GM13976 (cell line): Measurements from ENCODE around the gene PRPSAP1.

Source experiments
- DNase-seq: peaks from one replicate; pipeline ENCODE4 v3.0.0; 2012; ENCODE audit warnings: low spot score
- in situ Hi-C: fragments of 300-500 bp; cut with MboI; formaldehyde crosslinking; loops from one replicate; pipeline ENCODE4 v1.12.0; 2022; ENCODE audit warnings: low sequenced_read_pairs, mixed read lengths, inconsistent platforms; ENCODE audit not compliant: unreplicated experiment
- TF ChIP-seq, protein P1 (sequence below): IDR thresholded peaks from 2 replicates; pipeline ENCODE4 v1.5.1; 2012; ENCODE audit warnings: borderline replicate concordance, mild to moderate bottlenecking; ENCODE audit not compliant: insufficient read depth; ENCODE audit errors: extremely low read depth, missing control alignments, control extremely low read depth

The PRPSAP1 gene

GRCh38 chr17:76335716-76336381 is 17.9 kb downstream of the PRPSAP1 start:
- TF ChIP-seq, protein P1, sequence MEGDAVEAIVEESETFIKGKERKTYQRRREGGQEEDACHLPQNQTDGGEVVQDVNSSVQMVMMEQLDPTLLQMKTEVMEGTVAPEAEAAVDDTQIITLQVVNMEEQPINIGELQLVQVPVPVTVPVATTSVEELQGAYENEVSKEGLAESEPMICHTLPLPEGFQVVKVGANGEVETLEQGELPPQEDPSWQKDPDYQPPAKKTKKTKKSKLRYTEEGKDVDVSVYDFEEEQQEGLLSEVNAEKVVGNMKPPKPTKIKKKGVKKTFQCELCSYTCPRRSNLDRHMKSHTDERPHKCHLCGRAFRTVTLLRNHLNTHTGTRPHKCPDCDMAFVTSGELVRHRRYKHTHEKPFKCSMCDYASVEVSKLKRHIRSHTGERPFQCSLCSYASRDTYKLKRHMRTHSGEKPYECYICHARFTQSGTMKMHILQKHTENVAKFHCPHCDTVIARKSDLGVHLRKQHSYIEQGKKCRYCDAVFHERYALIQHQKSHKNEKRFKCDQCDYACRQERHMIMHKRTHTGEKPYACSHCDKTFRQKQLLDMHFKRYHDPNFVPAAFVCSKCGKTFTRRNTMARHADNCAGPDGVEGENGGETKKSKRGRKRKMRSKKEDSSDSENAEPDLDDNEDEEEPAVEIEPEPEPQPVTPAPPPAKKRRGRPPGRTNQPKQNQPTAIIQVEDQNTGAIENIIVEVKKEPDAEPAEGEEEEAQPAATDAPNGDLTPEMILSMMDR: no peak
- no peak for DNase-seq
- in situ Hi-C loops: no loop called here

DNA sequence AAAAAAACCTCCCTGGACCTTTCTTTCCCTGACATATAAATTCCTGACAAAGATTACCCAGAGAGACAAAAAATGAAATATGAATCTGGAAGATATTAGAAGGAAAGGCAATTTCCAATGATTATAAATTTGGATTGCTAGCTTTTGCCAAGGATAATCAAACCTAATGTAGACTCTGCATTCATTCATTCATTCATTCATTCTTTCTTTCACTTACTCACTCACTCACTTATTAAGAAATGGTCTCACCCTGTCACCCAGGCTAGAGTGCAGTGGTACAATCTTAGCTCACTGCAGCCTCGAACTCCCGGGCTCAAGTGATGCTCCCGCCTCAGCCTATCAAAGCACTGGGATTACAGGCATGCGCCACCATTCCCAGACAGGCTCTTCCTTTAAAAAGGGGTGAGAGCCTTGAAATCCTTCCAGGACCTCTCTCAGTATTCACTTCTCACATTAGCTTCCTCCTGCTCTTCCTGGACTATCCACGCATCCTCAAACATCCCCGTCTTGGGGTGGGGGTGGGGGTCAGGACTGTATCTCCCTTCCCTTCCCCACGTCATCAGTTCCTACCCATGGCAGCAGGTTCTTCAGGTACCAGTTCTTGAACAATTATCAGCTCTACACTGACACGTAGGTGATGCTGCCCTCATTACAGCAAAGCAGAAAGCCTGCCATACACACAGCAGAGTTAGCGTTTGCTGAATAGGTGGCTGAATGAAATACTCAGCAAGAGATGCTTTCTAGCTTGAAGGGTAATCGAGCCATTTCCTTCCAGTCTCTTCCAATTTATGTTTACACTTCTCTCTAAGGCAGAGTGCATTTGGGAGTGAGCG is 19.8 kb downstream of the PRPSAP1 start:
- TF ChIP-seq, protein P1: no peak
- no peak for DNase-seq
- in situ Hi-C loops: no loop called here

DNA sequence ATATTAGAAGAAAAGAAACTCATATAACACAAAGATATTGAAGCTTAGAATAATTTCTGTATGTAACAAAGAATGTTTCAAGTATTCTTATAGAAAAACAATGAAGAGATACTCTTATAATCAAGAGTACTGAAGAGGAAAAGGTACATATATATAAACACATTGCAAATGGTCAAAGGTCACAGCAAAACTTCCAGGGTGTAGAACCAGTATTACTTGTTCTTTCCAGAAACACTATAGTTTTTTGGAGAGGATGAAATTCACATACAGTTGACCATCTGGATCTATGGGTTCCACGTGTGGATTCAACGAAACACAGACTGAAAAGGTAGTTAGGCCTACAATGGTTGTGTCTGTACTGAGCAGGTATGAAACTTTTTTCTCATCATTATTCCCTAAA is 22.6 kb downstream of the PRPSAP1 start:
- TF ChIP-seq, protein P1: no peak
- in situ Hi-C loops: no loop called here
- DNase-seq: no peak

- TF ChIP-seq, protein P1: no peak
- in situ Hi-C loops: no loop called here
- DNase-seq: no peak
These were observed 24.1 kb downstream of the PRPSAP1 start for GRCh38 chr17:76329664-76330063.

GRCh38 chr17:76327696-76328095 is 26.0 kb downstream of the PRPSAP1 start:
- TF ChIP-seq, protein P1: no peak
- in situ Hi-C loops: no loop called here
- DNase-seq: no peak

DNA sequence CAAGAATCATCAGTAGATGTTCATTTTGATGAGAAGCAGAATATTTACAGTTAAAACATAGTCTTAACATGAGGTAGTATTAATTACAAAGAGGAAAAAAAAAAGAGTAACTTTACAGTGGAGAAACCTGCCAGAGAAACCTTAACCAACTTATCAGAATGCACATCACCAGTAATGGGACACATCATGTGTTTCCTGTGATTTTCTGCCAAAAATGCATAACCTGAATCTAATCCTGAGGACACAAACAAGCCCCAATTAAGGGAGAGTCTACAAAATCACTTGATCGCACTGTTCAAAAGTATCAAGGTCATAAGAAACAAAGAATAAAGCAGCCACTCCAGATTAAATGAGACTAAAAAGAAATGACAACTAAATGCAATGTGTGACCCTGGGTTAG is 27.4 kb downstream of the PRPSAP1 start:
- no peak for DNase-seq
- in situ Hi-C loops: no loop called here
- TF ChIP-seq, protein P1: no peak

DNA sequence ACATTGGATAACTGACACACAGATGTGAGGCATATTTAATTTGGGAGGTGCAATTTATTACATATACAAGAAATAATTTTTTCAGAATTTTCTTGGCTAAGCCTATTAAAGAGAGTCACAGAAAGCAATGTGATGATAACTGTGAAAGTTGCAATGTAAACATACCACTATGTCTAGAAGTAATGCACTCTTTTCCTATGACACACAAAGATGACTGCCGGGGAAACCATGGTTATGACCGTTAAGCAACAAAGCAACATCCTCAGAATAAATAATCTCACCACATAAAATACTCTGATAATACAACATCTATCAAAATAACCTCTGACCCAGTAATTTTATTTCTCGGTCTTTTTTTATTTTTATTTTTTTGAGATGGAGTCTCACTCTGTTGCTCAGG is 35.1 kb downstream of the PRPSAP1 start:
- in situ Hi-C loops: no loop called here
- TF ChIP-seq, protein P1: no peak
- no peak for DNase-seq
